ENCODE measurements around the gene CTRB1. TPM values are rescaled to one million over a fixed set of nuclear protein-coding genes. Genes with fewer than 3 reads are reported as not detected.

The CTRB1 gene
- total and polyA plus RNA-seq, 2 of the 13 experiments (the other 11 are each of a cell fraction or from before 2014, with no cell fraction given) = not detected

GRCh38 chr16:75262104-75262799 lies 43.5 kb downstream of the CTRB1 start (continued):
- TF ChIP-seq ZBTB14 (CRISPR knock-in tag; IDR thresholded peaks at IDR 0.05) (0 out of 2 replicates have a peak, but pooled peaks have one; percentile 17), MAFG (CRISPR knock-in tag; IDR thresholded peaks at IDR 0.05) (no peak), RNF2 (conservative IDR thresholded peaks at IDR 0.05; ENCODE audit: low read depth) (peak; percentile 68; the same call in 1 of the 2 replicates), ZNF674 (CRISPR knock-in tag; IDR thresholded peaks at IDR 0.05; ENCODE audit: low read depth) (no peak), CEBPG (CRISPR knock-in tag; IDR thresholded peaks at IDR 0.05) (no peak; the same call in 1 of the 2 replicates), NKX3-1 (CRISPR knock-in tag; IDR thresholded peaks at IDR 0.05) (no peak), RNF219 (CRISPR knock-in tag; IDR thresholded peaks at IDR 0.05) (no peak), ZFP37 (CRISPR knock-in tag; IDR thresholded peaks at IDR 0.05; ENCODE audit: borderline replicate concordance) (peak; percentile 92; the same call in 1 of the 2 replicates), FOSL2 (CRISPR knock-in tag; IDR thresholded peaks at IDR 0.05) (peak; percentile 75), RXRA (CRISPR knock-in tag; IDR thresholded peaks at IDR 0.05) (peak; percentile 91), KDM5B (CRISPR knock-in tag; IDR thresholded peaks at IDR 0.05; ENCODE audit: borderline replicate concordance) (peak; percentile 83; the same call in 1 of the 2 replicates), ATF7 (IDR thresholded peaks at IDR 0.05) (no peak), ATF7 (CRISPR knock-in tag; IDR thresholded peaks at IDR 0.05) (no peak), ZSCAN12 (CRISPR knock-in tag; IDR thresholded peaks at IDR 0.05) (no peak), BCLAF1 (IDR thresholded peaks at IDR 0.05) (no peak), KDM4B (CRISPR knock-in tag; IDR thresholded peaks at IDR 0.05) (no peak; the same call in 1 of the 2 replicates), ZNF878 (CRISPR knock-in tag; IDR thresholded peaks at IDR 0.05) (no peak), THAP11 (CRISPR knock-in tag; IDR thresholded peaks at IDR 0.05) (peak; percentile 73), IKZF1 (IDR thresholded peaks at IDR 0.05) (no peak), FOXK2 (IDR thresholded peaks at IDR 0.05) (no peak), ZBTB3 (CRISPR knock-in tag; IDR thresholded peaks at IDR 0.05; ENCODE audit: borderline replicate concordance, low read depth) (no peak), ZNF451 (CRISPR knock-in tag; IDR thresholded peaks at IDR 0.05) (peak; percentile 69), ZNF772 (CRISPR knock-in tag; IDR thresholded peaks at IDR 0.05) (peak; percentile 86; the same call in 1 of the 2 replicates), ZNF768 (CRISPR knock-in tag; IDR thresholded peaks at IDR 0.05) (peak; percentile 59)
- TF ChIP-seq, protein P1, sequence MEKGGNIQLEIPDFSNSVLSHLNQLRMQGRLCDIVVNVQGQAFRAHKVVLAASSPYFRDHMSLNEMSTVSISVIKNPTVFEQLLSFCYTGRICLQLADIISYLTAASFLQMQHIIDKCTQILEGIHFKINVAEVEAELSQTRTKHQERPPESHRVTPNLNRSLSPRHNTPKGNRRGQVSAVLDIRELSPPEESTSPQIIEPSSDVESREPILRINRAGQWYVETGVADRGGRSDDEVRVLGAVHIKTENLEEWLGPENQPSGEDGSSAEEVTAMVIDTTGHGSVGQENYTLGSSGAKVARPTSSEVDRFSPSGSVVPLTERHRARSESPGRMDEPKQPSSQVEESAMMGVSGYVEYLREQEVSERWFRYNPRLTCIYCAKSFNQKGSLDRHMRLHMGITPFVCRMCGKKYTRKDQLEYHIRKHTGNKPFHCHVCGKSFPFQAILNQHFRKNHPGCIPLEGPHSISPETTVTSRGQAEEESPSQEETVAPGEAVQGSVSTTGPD (CRISPR knock-in tag; IDR thresholded peaks at IDR 0.05) = no peak
